Smooth muscle cell (in vitro differentiated cells): ENCODE data around the gene PADI4. TPM values are rescaled to one million over a fixed set of nuclear protein-coding genes. Genes with fewer than 3 reads are reported as not detected.
"Not testable (repeated sequence)": the region's sequence is repeated elsewhere in the genome, so short reads cannot be mapped to it uniquely, and the experiment has no call there.

Experiments
- DNase-seq: peaks from one replicate; lab custom pipeline; 2025; ENCODE audit not compliant: unreplicated experiment; lab: John Stamatoyannopoulos, UW
- H2AFZ ChIP-seq: fragments of 200-600 bp; sonication (generic); 2 replicates; pipeline ENCODE4 v1.6.0; 2016; ENCODE audit warnings: antibody characterized with exemption, low read depth, mild to moderate bottlenecking
- H3F3A ChIP-seq: fragments of 200-600 bp; sonication (generic); 2 replicates; pipeline ENCODE4 v1.6.0; 2017; ENCODE audit warnings: antibody characterized with exemption, low read depth
- H3K27ac ChIP-seq: fragments of 200-600 bp; sonication (generic); 2 replicates; pipeline ENCODE4 v1.5.1; 2016; ENCODE audit warnings: low read depth, mild to moderate bottlenecking
- H3K27me3 ChIP-seq: fragments of 200-600 bp; sonication (generic); 2 replicates; pipeline ENCODE4 v1.6.1; 2016; ENCODE audit warnings: low read depth, mild to moderate bottlenecking
- H3K36me3 ChIP-seq: fragments of 200-600 bp; sonication (generic); 2 replicates; pipeline ENCODE4 v1.5.1; 2016; ENCODE audit warnings: low read depth
- H3K4me1 ChIP-seq: fragments of 200-600 bp; sonication (generic); 2 replicates; pipeline ENCODE4 v1.5.1; 2016; ENCODE audit warnings: low read depth
- H3K4me2 ChIP-seq: fragments of 200-600 bp; sonication (generic); 2 replicates; pipeline ENCODE4 v1.6.0; 2016; ENCODE audit warnings: mild to moderate bottlenecking
- H3K4me3 ChIP-seq: fragments of 200-600 bp; sonication (generic); 2 replicates; pipeline ENCODE4 v1.5.1; 2016; ENCODE audit warnings: mild to moderate bottlenecking
- H3K79me2 ChIP-seq: fragments of 200-600 bp; sonication (generic); 2 replicates; pipeline ENCODE4 v1.6.0; 2016; ENCODE audit warnings: low read depth, mild to moderate bottlenecking
- H3K9ac ChIP-seq: fragments of 200-600 bp; sonication (generic); 2 replicates; pipeline ENCODE4 v1.6.0; 2016; ENCODE audit warnings: low read depth
- H3K9me3 ChIP-seq: fragments of 200-600 bp; sonication (generic); replicated peaks from 2 replicates; pipeline ENCODE4 v1.5.1; 2016; ENCODE audit warnings: low read depth
- H4K20me1 ChIP-seq: fragments of 200-600 bp; sonication (generic); 2 replicates; pipeline ENCODE4 v1.6.0; 2016; ENCODE audit warnings: low read depth
- WGBS: methylation state at CpG from one replicate; pipeline ENCODE4 v1.1.7; 2016; ENCODE audit warnings: low lambda C conversion rate; 5-methylcytosine and 5-hydroxymethylcytosine counted together
- polyA plus RNA-seq: library from polyadenylated mRNA; unstranded; fragments of >200 nt; fragmentation: Nextera tagmentation; extraction: Ambion mirVana; gene quantifications from 2 replicates; pipeline ENCODE4 v1.2.1, GENCODE V29; 2016
- total RNA-seq: library from RNA; depleted of rRNA; stranded (reverse); fragments of >200 nt; gene quantifications from 2 replicates; pipeline ENCODE4 v1.2.3, GENCODE V29; 2014
- TF ChIP-seq, protein P1 (sequence below): fragments of 200-600 bp; sonication (generic); IDR thresholded peaks from 2 replicates; pipeline ENCODE4 v1.5.1; 2017; ENCODE audit warnings: borderline replicate concordance, mild to moderate bottlenecking, antibody characterized with exemption; ENCODE audit not compliant: insufficient read depth, poor library complexity, severe bottlenecking

Gene PADI4
- total and polyA plus RNA-seq, 2 experiments from 2014 or later = not detected

- TF ChIP-seq, protein P1, sequence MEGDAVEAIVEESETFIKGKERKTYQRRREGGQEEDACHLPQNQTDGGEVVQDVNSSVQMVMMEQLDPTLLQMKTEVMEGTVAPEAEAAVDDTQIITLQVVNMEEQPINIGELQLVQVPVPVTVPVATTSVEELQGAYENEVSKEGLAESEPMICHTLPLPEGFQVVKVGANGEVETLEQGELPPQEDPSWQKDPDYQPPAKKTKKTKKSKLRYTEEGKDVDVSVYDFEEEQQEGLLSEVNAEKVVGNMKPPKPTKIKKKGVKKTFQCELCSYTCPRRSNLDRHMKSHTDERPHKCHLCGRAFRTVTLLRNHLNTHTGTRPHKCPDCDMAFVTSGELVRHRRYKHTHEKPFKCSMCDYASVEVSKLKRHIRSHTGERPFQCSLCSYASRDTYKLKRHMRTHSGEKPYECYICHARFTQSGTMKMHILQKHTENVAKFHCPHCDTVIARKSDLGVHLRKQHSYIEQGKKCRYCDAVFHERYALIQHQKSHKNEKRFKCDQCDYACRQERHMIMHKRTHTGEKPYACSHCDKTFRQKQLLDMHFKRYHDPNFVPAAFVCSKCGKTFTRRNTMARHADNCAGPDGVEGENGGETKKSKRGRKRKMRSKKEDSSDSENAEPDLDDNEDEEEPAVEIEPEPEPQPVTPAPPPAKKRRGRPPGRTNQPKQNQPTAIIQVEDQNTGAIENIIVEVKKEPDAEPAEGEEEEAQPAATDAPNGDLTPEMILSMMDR = no peak
- WGBS = 87% methylated on average over 15 of the region's 15 CpGs
- no peaks in the 10 kb centered on the region for H3F3A ChIP-seq
- no peak for DNase-seq
- no peaks in the 10 kb centered on the region for H3K9me3 ChIP-seq
- no peak overlapping the region for H3K27ac ChIP-seq
- no peak overlapping the region for H3K4me3 ChIP-seq
- no peak overlapping the region for H3K4me2 ChIP-seq
- peaks cover 3% of the 10 kb centered on the region for H3K27me3 ChIP-seq
- H4K20me1 ChIP-seq = no peaks in the 10 kb centered on the region
- H2AFZ ChIP-seq = no peak overlapping the region
- H3K36me3 ChIP-seq = no peaks in the 10 kb centered on the region
- no peaks in the 10 kb centered on the region for H3K4me1 ChIP-seq
- H3K9ac ChIP-seq = no peak overlapping the region
- no peaks in the 10 kb centered on the region for H3K79me2 ChIP-seq
These were observed 30.9 kb downstream of the PADI4 start for GRCh38 chr1:17338706-17339493.

DNA sequence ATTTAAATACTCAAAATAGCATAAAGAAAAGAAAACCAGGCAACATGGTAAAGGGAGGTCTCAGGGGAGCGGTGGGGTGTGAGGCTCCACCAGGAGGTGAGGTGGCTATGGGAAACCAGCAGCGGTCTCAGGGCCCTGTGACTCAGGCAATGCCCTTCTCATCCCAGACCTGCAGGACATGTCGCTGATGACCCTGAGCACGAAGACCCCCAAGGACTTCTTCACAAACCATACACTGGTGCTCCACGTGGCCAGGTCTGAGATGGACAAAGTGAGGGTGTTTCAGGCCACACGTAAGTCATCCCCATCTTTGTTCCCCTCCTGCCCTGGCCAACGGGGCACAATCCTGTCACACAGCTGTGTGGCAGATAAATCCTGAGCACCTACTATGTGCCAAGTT is 31.5 kb downstream of the PADI4 start:
- WGBS = 90% methylated on average over 7 of the region's 7 CpGs
- no peaks in the 10 kb centered on the region for H3K79me2 ChIP-seq
- H3K4me2 ChIP-seq = no peak overlapping the region
- no peaks in the 10 kb centered on the region for H4K20me1 ChIP-seq
- H3K27me3 ChIP-seq = peaks cover 3% of the 10 kb centered on the region
- H3K27ac ChIP-seq = no peak overlapping the region
- no peaks in the 10 kb centered on the region for H3F3A ChIP-seq
- H3K4me1 ChIP-seq = no peaks in the 10 kb centered on the region
- no peaks in the 10 kb centered on the region for H3K9me3 ChIP-seq
- H3K36me3 ChIP-seq = no peaks in the 10 kb centered on the region
- no peak overlapping the region for H3K4me3 ChIP-seq
- no peak overlapping the region for H3K9ac ChIP-seq
- TF ChIP-seq, protein P1 = no peak
- no peak overlapping the region for H2AFZ ChIP-seq
- DNase-seq = no peak

DNA sequence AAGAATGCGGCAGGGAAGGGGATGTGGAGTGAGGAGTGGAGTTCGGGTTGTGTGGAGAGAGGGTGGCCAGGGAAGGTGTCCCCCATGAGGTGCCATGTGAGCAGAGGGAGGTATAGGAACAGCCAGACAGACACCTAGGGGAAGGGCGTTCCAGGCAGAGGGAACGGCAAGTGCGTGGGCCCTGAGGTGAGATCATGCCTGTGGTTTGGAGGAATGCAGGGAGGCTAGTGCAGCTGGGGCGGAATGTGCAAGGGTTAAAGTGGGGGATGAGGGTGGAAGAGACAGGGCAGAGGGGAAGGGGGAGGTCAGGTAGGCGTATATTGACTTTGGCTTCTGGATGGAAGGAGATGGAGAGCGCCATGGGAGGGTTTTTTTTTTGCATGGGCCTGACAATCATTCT is 32.4 kb downstream of the PADI4 start:
- Histone ChIP-seq H3K27me3 (peaks cover 3% of the 10 kb centered on the region), H3K4me3 (no peak overlapping the region), H3K79me2 (no peaks in the 10 kb centered on the region), H3K4me2 (no peak overlapping the region), H3F3A (no peaks in the 10 kb centered on the region), H2AFZ (no peak overlapping the region), H4K20me1 (no peaks in the 10 kb centered on the region), H3K27ac (no peak overlapping the region), H3K36me3 (no peaks in the 10 kb centered on the region), H3K9me3 (no peaks in the 10 kb centered on the region), H3K9ac (no peak overlapping the region), H3K4me1 (no peaks in the 10 kb centered on the region)
- WGBS = 87% methylated on average over 8 of the region's 8 CpGs
- DNase-seq = no peak
- TF ChIP-seq, protein P1 = no peak

- Histone ChIP-seq H3K4me3 (no peak overlapping the region), H2AFZ (no peak overlapping the region), H3F3A (no peaks in the 10 kb centered on the region), H3K9me3 (no peaks in the 10 kb centered on the region), H3K4me2 (no peak overlapping the region), H4K20me1 (no peaks in the 10 kb centered on the region), H3K4me1 (no peaks in the 10 kb centered on the region), H3K9ac (no peak overlapping the region), H3K79me2 (no peaks in the 10 kb centered on the region), H3K27me3 (peaks cover 3% of the 10 kb centered on the region), H3K27ac (no peak overlapping the region), H3K36me3 (no peaks in the 10 kb centered on the region)
- WGBS = 90% methylated on average over 17 of the region's 17 CpGs
- TF ChIP-seq, protein P1 = no peak
- DNase-seq = no peak
These were observed 34.0 kb downstream of the PADI4 start for GRCh38 chr1:17342014-17342441.

GRCh38 chr1:17345506-17345905 is 37.5 kb downstream of the PADI4 start:
- not testable (repeated sequence) for H3K36me3 ChIP-seq, H3K27ac ChIP-seq, H3K27me3 ChIP-seq, H3K9ac ChIP-seq, H4K20me1 ChIP-seq, H3K4me2 ChIP-seq, H3K4me3 ChIP-seq, H3K79me2 ChIP-seq, H2AFZ ChIP-seq, DNase-seq, H3F3A ChIP-seq, H3K9me3 ChIP-seq, H3K4me1 ChIP-seq
- over 99% methylated on average over 5 of the region's 5 CpGs for WGBS
